H1 (cell line): ENCODE data around the gene VPS25. TPM values are rescaled to one million over a fixed set of nuclear protein-coding genes. Genes with fewer than 3 reads are reported as not detected.
A peak's percentile ranks its signal among the peaks of the same experiment; 100 is the strongest.

Experiments
- BRCA1 ChIP-seq: IDR thresholded peaks from 2 replicates; pipeline ENCODE4 v1.6.1; 2012; ENCODE audit warnings: low read depth, low read length, improper control_type of control experiment
- CBX8 ChIP-seq: fragments of 300-800, 300-1000 bp; sonication (generic); IDR thresholded peaks from 2 replicates; pipeline ENCODE4 v1.7.1; 2016; ENCODE audit warnings: low read depth, low read length, borderline replicate concordance
- CEBPB ChIP-seq: IDR thresholded peaks from 2 replicates; pipeline ENCODE4 v1.6.1; 2012; ENCODE audit warnings: low read depth, low read length
- CHD1 ChIP-seq: IDR thresholded peaks from 2 replicates; pipeline ENCODE4 v1.6.1; 2012; ENCODE audit warnings: low read depth, low read length, improper control_type of control experiment
- CTCF ChIP-seq, 3 experiments: IDR thresholded peaks; 1 replicate in 2 of 3; 2 replicates in 1 of 3; pipeline versions ENCODE4 v1.5.1 to v1.6.1; 2011; ENCODE audit warnings: low read length in 3 of 3, mild to moderate bottlenecking in 3 of 3, inconsistent platforms in 2 of 3, low read depth in 1 of 3, moderate library complexity in 1 of 3; ENCODE audit not compliant: insufficient read depth in 1 of 3; ENCODE audit errors: control extremely low read depth in 1 of 3
- HDAC2 ChIP-seq, 2 experiments: fragments of 300-600 bp in 1 of 2; sonication (generic) in 1 of 2; IDR thresholded peaks; 2 replicates each; pipeline ENCODE4 v1.6.1; 2011 to 2012; ENCODE audit warnings: low read depth in 2 of 2, low read length in 2 of 2, mild to moderate bottlenecking in 2 of 2, moderate library complexity in 2 of 2, borderline replicate concordance in 1 of 2, inconsistent platforms in 1 of 2
- JUND ChIP-seq: IDR thresholded peaks from 2 replicates; pipeline ENCODE4 v1.6.1; 2011; ENCODE audit warnings: mild to moderate bottlenecking, improper control_type of control experiment, low read length
- KDM4A ChIP-seq: IDR thresholded peaks from one replicate; pipeline ENCODE4 v1.7.1; 2012; ENCODE audit warnings: low read depth, mild to moderate bottlenecking, moderate library complexity, low read length, inconsistent platforms; ENCODE audit not compliant: severe bottlenecking
- KDM5A ChIP-seq: fragments of 200-600 bp; IDR thresholded peaks from 2 replicates; pipeline ENCODE4 v1.7.1; 2012; ENCODE audit warnings: mild to moderate bottlenecking, low read length, inconsistent platforms, mixed read lengths
- NRF1 ChIP-seq: IDR thresholded peaks from 2 replicates; pipeline ENCODE4 v1.6.1; 2011; ENCODE audit warnings: mild to moderate bottlenecking, low read depth, low read length, improper control_type of control experiment
- PHF8 ChIP-seq: fragments of 200-600 bp; sonication (generic); conservative IDR thresholded peaks from 2 replicates; pipeline ENCODE4 v1.7.1; 2012; ENCODE audit warnings: low read depth, mild to moderate bottlenecking, inconsistent platforms, low read length, moderate library complexity
- SIX5 ChIP-seq: IDR thresholded peaks from 2 replicates; pipeline ENCODE4 v1.6.1; 2011; ENCODE audit warnings: mild to moderate bottlenecking, low read depth, low read length
- SP4 ChIP-seq: IDR thresholded peaks from 2 replicates; pipeline ENCODE4 v1.6.1; 2012; ENCODE audit warnings: low read length, inconsistent platforms
- SUZ12 ChIP-seq: fragments of 200-600 bp; sonication (generic); IDR thresholded peaks from 2 replicates; pipeline ENCODE4 v1.6.1; 2012; ENCODE audit warnings: mild to moderate bottlenecking, inconsistent platforms, low read length, moderate library complexity, mixed read lengths
- TBP ChIP-seq: IDR thresholded peaks from 2 replicates; pipeline ENCODE4 v1.6.1; 2011; ENCODE audit warnings: low read depth, low read length, improper control_type of control experiment
- USF2 ChIP-seq: IDR thresholded peaks from 2 replicates; pipeline ENCODE4 v1.6.1; 2011; ENCODE audit warnings: low read length, improper control_type of control experiment
- ZNF274 ChIP-seq: IDR thresholded peaks from 2 replicates; pipeline ENCODE4 v1.7.0; 2012; ENCODE audit warnings: low read length, borderline replicate concordance; ENCODE audit errors: extremely low read depth
- polyA plus RNA-seq, 7 experiments: library from polyadenylated mRNA; depleted of rRNA in 3 of 7; stranded (reverse) in 5 of 7; unstranded in 2 of 7; fragments of >200 nt in 5 of 7; fragments of 200-250 nt in 2 of 7; gene quantifications; 1 replicate in 5 of 7; 2 replicates in 1 of 7; 4 replicates in 1 of 7; pipeline versions ENCODE4 v1.2.1 to v1.2.3, GENCODE V29; 2011 to 2013; ENCODE audit warnings: missing spikeins in 2 of 7, mixed read lengths in 2 of 7
- total RNA-seq: library from RNA; stranded (reverse); fragmentation: NEBNext Ultra II Directional; extraction: Animal tissue kit (Norgen Biotek cat#: 25700); gene quantifications from 2 replicates; pipeline ENCODE4 v1.2.1, GENCODE V29; 2021
- TF ChIP-seq, protein P1 (sequence below): IDR thresholded peaks from 2 replicates; pipeline ENCODE4 v1.6.1; 2012; ENCODE audit warnings: low read length, inconsistent platforms

The VPS25 gene
- total and polyA plus RNA-seq, 2 of the 8 experiments (the other 6 are each of a cell fraction or from before 2014, with no cell fraction given) = 88.2 to 188 TPM

- no peak for TF ChIP-seq ZNF274
- TF ChIP-seq TBP = no peak
- no peak for TF ChIP-seq SP4
- no peak for TF ChIP-seq BRCA1
- no peak for TF ChIP-seq USF2
- no peak for TF ChIP-seq SIX5
- TF ChIP-seq CTCF (IDR thresholded peaks at IDR 0.05; ENCODE audit: control extremely low read depth in 1 of 3, insufficient read depth in 1 of 3, low read depth in 1 of 3, low read length in 3 of 3) = no peak
- TF ChIP-seq HDAC2 (IDR thresholded peaks at IDR 0.05; ENCODE audit: borderline replicate concordance in 1 of 2, low read depth in 2 of 2, low read length in 2 of 2) = no peak
- TF ChIP-seq PHF8 = no peak
- TF ChIP-seq JUND = no peak
- TF ChIP-seq KDM5A = no peak
- TF ChIP-seq SUZ12 = peak; percentile 23; the same call in 1 of the 2 replicates
- TF ChIP-seq, protein P1, sequence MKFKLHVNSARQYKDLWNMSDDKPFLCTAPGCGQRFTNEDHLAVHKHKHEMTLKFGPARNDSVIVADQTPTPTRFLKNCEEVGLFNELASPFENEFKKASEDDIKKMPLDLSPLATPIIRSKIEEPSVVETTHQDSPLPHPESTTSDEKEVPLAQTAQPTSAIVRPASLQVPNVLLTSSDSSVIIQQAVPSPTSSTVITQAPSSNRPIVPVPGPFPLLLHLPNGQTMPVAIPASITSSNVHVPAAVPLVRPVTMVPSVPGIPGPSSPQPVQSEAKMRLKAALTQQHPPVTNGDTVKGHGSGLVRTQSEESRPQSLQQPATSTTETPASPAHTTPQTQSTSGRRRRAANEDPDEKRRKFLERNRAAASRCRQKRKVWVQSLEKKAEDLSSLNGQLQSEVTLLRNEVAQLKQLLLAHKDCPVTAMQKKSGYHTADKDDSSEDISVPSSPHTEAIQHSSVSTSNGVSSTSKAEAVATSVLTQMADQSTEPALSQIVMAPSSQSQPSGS = no peak
- TF ChIP-seq CBX8 = no peak
- TF ChIP-seq CHD1 = no peak
- TF ChIP-seq KDM4A = peak; percentile 68
- TF ChIP-seq CEBPB = no peak
- no peak for TF ChIP-seq NRF1
Measured at GRCh38 chr17:42780851-42781638, 7.8 kb downstream of the VPS25 start (continued).
